Measurements from ENCODE around the gene ARHGAP6. TPM values are rescaled to one million over a fixed set of nuclear protein-coding genes. Genes with fewer than 3 reads are reported as not detected.

Gene ARHGAP6
- total and polyA plus RNA-seq, 2 of the 4 experiments (the other 2 are of a cell fraction): 1.4 to 1.8 TPM

GRCh38 chrX:11321986-11322385 is 343.7 kb downstream of the ARHGAP6 start:
- WGBS, 2 experiments (ENCODE audit: extremely low coverage in 2 of 2, insufficient read length in 1 of 2): no CpG with 5 or more reads among the region's 2 CpGs
- H3K27me3 ChIP-seq (ENCODE audit: control insufficient read depth, insufficient read depth, low read length): no peaks in the 10 kb centered on the region
- no peak overlapping the region for H3K23ac ChIP-seq (ENCODE audit: low read depth, low read length)
- no peaks in the 10 kb centered on the region for H3K36me3 ChIP-seq (ENCODE audit: control insufficient read depth, insufficient read depth, low read length)
- H3K4me2 ChIP-seq (ENCODE audit: low read depth, low read length): no peak overlapping the region
- ATAC-seq (ENCODE audit: low read depth): no peak
- ChIA-PET POLR2A (ENCODE audit: unreplicated experiment) (no interaction called here), CTCF (no interaction called here)
- no peak overlapping the region for H2AK5ac ChIP-seq (ENCODE audit: low read depth, low read length)
- no peak overlapping the region for H3K56ac ChIP-seq (ENCODE audit: extremely low read depth, insufficient read depth, low read length)
- H4K91ac ChIP-seq (ENCODE audit: insufficient read depth, low read depth, low read length): no peak overlapping the region
- intact Hi-C loops (cut with micrococcal nuclease) (no loop called here), in situ Hi-C loops (cut with MboI; ENCODE audit: low sequenced_read_pairs) (no loop called here), dilution Hi-C loops (cut with HindIII; ENCODE audit: low sequenced_read_pairs, unreplicated experiment) (no loop called here)
- no peaks in the 10 kb centered on the region for H3K9me1 ChIP-seq (ENCODE audit: insufficient read depth, low read length)
- no peak overlapping the region for H4K5ac ChIP-seq (ENCODE audit: low read depth, low read length)
- no TSS peak for BruUV-seq (replicated peaks)
- H2BK5ac ChIP-seq (ENCODE audit: low read depth, low read length, poor library complexity, severe bottlenecking): no peak overlapping the region
- H3K18ac ChIP-seq (ENCODE audit: low read depth, low read length): no peak overlapping the region
- H3K4ac ChIP-seq (ENCODE audit: low read depth, low read length): no peak overlapping the region
- H2AFZ ChIP-seq (replicated peaks; ENCODE audit: low read length, poor library complexity): no peak overlapping the region
- no peak overlapping the region for H3K4me3 ChIP-seq (ENCODE audit: insufficient read depth, low read depth, low read length)
- H4K8ac ChIP-seq (ENCODE audit: low read depth in 2 of 2, low read length in 2 of 2): no peak overlapping the region
- no peak overlapping the region for H2BK120ac ChIP-seq (ENCODE audit: low read depth, low read length)
- DNase-seq: no peak
- H3K79me1 ChIP-seq (ENCODE audit: low read depth in 1 of 2, low read length in 2 of 2): no peaks in the 10 kb centered on the region
- no peak overlapping the region for H2BK15ac ChIP-seq (ENCODE audit: low read depth, low read length)
- no peak overlapping the region for H2AK9ac ChIP-seq (replicated peaks; ENCODE audit: low read depth, low read length, poor library complexity)
- peaks cover 3% of the 10 kb centered on the region; the same call in 1 of the 2 replicates for H3K9me3 ChIP-seq (ENCODE audit: control insufficient read depth, insufficient read depth, low read length)
- H2BK20ac ChIP-seq (ENCODE audit: low read depth, low read length): no peak overlapping the region
- TF ChIP-seq RAD21 (IDR thresholded peaks at IDR 0.05; ENCODE audit: low read length) (no peak), POLR2A (IDR thresholded peaks at IDR 0.05; ENCODE audit: low read depth, low read length) (no peak), CTCF (conservative IDR thresholded peaks at IDR 0.05; ENCODE audit: low read depth, low read length) (no peak), ELK1 (IDR thresholded peaks at IDR 0.05; ENCODE audit: borderline replicate concordance, low read depth, low read length) (no peak), USF2 (IDR thresholded peaks at IDR 0.05; ENCODE audit: low read depth, low read length) (no peak), MAFK (IDR thresholded peaks at IDR 0.05; ENCODE audit: low read depth, low read length) (no peak), CEBPB (IDR thresholded peaks at IDR 0.05; ENCODE audit: low read depth, low read length) (no peak), MXI1 (IDR thresholded peaks at IDR 0.05; ENCODE audit: borderline replicate concordance, low read depth, low read length) (no peak), FOS (IDR thresholded peaks at IDR 0.05; ENCODE audit: low read depth, low read length) (no peak), RFX5 (IDR thresholded peaks at IDR 0.05; ENCODE audit: low read depth, low read length) (no peak), BHLHE40 (IDR thresholded peaks at IDR 0.05; ENCODE audit: low read depth, low read length) (no peak), CHD1 (IDR thresholded peaks at IDR 0.05; ENCODE audit: low read depth, low read length) (no peak), NFE2L2 (IDR thresholded peaks at IDR 0.05; ENCODE audit: low read depth, low read length) (no peak), MAZ (IDR thresholded peaks at IDR 0.05; ENCODE audit: borderline replicate concordance, low read depth, low read length) (no peak), RCOR1 (IDR thresholded peaks at IDR 0.05; ENCODE audit: insufficient replicate concordance, low read length) (no peak), SMC3 (IDR thresholded peaks at IDR 0.05; ENCODE audit: low read depth, low read length) (no peak)
- H3K27ac ChIP-seq (ENCODE audit: insufficient read depth, low read length): no peak overlapping the region
- no peak overlapping the region for H3K9ac ChIP-seq (ENCODE audit: low read depth, low read length)
- no peaks in the 10 kb centered on the region for H3K4me1 ChIP-seq (ENCODE audit: control insufficient read depth, insufficient read depth, low read length)
- no peak overlapping the region for H3K14ac ChIP-seq (replicated peaks; ENCODE audit: low read depth, low read length)
- H4K20me1 ChIP-seq (ENCODE audit: insufficient read depth, low read length): no peaks in the 10 kb centered on the region
